HEK293 (cell line): Measurements from ENCODE around the gene EXTL1.

ENCODE experiments used
- CTCF ChIA-PET: fragments of 350-600 bp; formaldehyde crosslinking; extraction: SDS; loops from one replicate; lab custom pipeline; 2021; ENCODE audit warnings: antibody characterized with exemption; lab: Yijun Ruan, JAX
- POLR2A ChIA-PET: fragments of 300-600 bp; formaldehyde crosslinking; extraction: SDS; loops from one replicate; lab custom pipeline; 2020; ENCODE audit warnings: antibody characterized with exemption, inconsistent platforms; lab: Yijun Ruan, JAX
- H3K27ac ChIP-seq: fragments of 200-500 bp; sonication (Bioruptor generic); 2 replicates; pipeline ENCODE4 v1.5.1; 2014; ENCODE audit warnings: low read depth, low read length, control low read depth, inconsistent platforms; ENCODE audit errors: extremely low read depth
- H3K36me3 ChIP-seq, 2 experiments: fragments of 200-500 bp in 1 of 2; sonication (Bioruptor generic) in 1 of 2; 1 replicate in 1 of 2; 2 replicates in 1 of 2; pipeline ENCODE4 v1.5.1; 2014 to 2017; ENCODE audit warnings: inconsistent platforms in 2 of 2, low read length in 2 of 2; ENCODE audit not compliant: control insufficient read depth in 2 of 2, insufficient read depth in 1 of 2
- H3K4me1 ChIP-seq: fragments of 200-500 bp; sonication (Bioruptor generic); 2 replicates; pipeline ENCODE4 v1.5.1; 2014; ENCODE audit warnings: mild to moderate bottlenecking, low read length, inconsistent platforms; ENCODE audit not compliant: control insufficient read depth, insufficient read depth
- H3K4me3 ChIP-seq: 2 replicates; pipeline ENCODE4 v1.5.1; 2011; ENCODE audit warnings: low read depth, mild to moderate bottlenecking, control low read depth, low read length, moderate library complexity
- H3K9me3 ChIP-seq: fragments of 200-500 bp; sonication (Bioruptor generic); 2 replicates; pipeline ENCODE4 v1.5.1; 2014; ENCODE audit warnings: low read depth, low read length, inconsistent platforms; ENCODE audit not compliant: control insufficient read depth, insufficient read depth
- MEIS1 ChIP-seq: sonication (generic); formaldehyde crosslinking; IDR thresholded peaks from 2 replicates; pipeline ENCODE4 v1.8.1; 2022; ENCODE audit warnings: missing genetic modification reagents, mild to moderate bottlenecking, borderline replicate concordance
- ZBTB20 ChIP-seq: fragments of 450-650 bp; formaldehyde crosslinking; IDR thresholded peaks from 2 replicates; pipeline ENCODE4 v1.5.1; 2016; ENCODE audit warnings: missing biosample characterization, missing genetic modification characterization
- ZNF341 ChIP-seq: fragments of 450-650 bp; formaldehyde crosslinking; IDR thresholded peaks from 2 replicates; pipeline ENCODE4; 2016; ENCODE audit warnings: low read depth, missing biosample characterization, missing genetic modification characterization
- ZNF549 ChIP-seq: fragments of 450-650 bp; IDR thresholded peaks from 2 replicates; pipeline ENCODE4 v1.5.1; 2018; ENCODE audit warnings: missing biosample characterization, missing genetic modification characterization, mild to moderate bottlenecking, inconsistent platforms, moderate library complexity
- ZNF571 ChIP-seq: fragments of 450-650 bp; formaldehyde crosslinking; IDR thresholded peaks from 2 replicates; pipeline ENCODE4 v1.5.0; 2017; ENCODE audit warnings: missing biosample characterization, missing genetic modification characterization
- ZNF843 ChIP-seq: fragments of 450-650 bp; formaldehyde crosslinking; IDR thresholded peaks from 2 replicates; pipeline ENCODE4 v1.5.1; 2016; ENCODE audit warnings: missing biosample characterization, missing genetic modification characterization
- TF ChIP-seq, protein P1 (sequence below): fragments of 450-650 bp; formaldehyde crosslinking; IDR thresholded peaks from 2 replicates; pipeline ENCODE4 v1.5.1; 2016; ENCODE audit warnings: missing biosample characterization, missing genetic modification characterization
- TF ChIP-seq, protein P2 (sequence below): fragments of 450-650 bp; formaldehyde crosslinking; IDR thresholded peaks from 2 replicates; pipeline ENCODE4 v1.5.1; 2016; ENCODE audit warnings: missing biosample characterization, missing genetic modification characterization
- TF ChIP-seq, protein P3 (sequence below): fragments of 450-650 bp; formaldehyde crosslinking; IDR thresholded peaks from 2 replicates; pipeline ENCODE4; 2016; ENCODE audit warnings: missing biosample characterization, missing genetic modification characterization
- TF ChIP-seq, protein P4 (sequence below): fragments of 450-650 bp; formaldehyde crosslinking; IDR thresholded peaks from 2 replicates; pipeline ENCODE4 v1.5.1; 2017; ENCODE audit warnings: missing biosample characterization, mild to moderate bottlenecking, missing genetic modification characterization, moderate library complexity
- TF ChIP-seq, protein P5 (sequence below): fragments of 450-650 bp; formaldehyde crosslinking; IDR thresholded peaks from 2 replicates; pipeline ENCODE4 v1.5.1; 2016; ENCODE audit warnings: missing biosample characterization, missing genetic modification characterization
- TF ChIP-seq, protein P6 (sequence below): fragments of 450-650 bp; formaldehyde crosslinking; IDR thresholded peaks from 2 replicates; pipeline ENCODE4 v1.5.1; 2017; ENCODE audit warnings: missing biosample characterization, missing genetic modification characterization

The EXTL1 gene

DNA sequence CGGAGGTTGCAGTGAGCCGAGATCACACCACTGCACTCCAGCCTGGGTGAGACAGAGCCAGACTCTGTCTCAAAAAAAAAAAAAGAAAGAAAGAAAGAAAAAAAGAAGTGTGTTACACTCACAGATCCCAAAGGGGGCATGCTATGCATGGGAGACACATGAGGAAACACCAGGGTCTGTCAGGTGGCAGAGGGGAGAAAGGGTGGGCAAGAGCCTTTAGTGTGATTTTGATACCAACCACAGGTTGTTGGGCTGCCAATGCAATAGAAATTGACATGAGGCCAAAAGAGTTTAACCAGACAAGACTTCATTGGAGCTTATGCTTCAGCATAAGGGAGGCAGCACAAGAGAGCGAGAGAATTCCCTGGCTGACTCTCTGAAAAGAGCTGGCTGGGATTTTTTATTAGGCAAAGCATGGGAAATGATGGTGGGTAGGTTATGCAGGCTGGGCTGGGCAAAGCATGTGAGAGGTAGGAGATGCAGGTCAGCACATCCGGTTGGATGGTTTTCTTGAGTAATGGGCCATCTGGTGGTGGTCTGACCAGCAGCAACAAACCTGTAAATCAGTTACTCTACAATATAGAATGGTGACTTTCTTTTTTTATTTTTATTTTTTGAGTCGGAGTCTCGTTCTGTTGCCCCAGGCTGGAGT, 11.7 kb upstream of the EXTL1 start (continued):
- TF ChIP-seq, protein P1, sequence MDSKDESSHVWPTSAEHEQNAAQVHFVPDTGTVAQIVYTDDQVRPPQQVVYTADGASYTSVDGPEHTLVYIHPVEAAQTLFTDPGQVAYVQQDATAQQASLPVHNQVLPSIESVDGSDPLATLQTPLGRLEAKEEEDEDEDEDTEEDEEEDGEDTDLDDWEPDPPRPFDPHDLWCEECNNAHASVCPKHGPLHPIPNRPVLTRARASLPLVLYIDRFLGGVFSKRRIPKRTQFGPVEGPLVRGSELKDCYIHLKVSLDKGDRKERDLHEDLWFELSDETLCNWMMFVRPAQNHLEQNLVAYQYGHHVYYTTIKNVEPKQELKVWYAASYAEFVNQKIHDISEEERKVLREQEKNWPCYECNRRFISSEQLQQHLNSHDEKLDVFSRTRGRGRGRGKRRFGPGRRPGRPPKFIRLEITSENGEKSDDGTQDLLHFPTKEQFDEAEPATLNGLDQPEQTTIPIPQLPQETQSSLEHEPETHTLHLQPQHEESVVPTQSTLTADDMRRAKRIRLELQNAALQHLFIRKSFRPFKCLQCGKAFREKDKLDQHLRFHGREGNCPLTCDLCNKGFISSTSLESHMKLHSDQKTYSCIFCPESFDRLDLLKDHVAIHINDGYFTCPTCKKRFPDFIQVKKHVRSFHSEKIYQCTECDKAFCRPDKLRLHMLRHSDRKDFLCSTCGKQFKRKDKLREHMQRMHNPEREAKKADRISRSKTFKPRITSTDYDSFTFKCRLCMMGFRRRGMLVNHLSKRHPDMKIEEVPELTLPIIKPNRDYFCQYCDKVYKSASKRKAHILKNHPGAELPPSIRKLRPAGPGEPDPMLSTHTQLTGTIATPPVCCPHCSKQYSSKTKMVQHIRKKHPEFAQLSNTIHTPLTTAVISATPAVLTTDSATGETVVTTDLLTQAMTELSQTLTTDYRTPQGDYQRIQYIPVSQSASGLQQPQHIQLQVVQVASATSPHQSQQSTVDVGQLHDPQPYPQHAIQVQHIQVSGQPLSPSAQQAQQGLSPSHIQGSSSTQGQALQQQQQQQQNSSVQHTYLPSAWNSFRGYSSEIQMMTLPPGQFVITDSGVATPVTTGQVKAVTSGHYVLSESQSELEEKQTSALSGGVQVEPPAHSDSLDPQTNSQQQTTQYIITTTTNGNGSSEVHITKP (tag by site-specific recombination): 0 out of 2 replicates have a peak, but pooled peaks have one; percentile 16
- TF ChIP-seq, protein P2, sequence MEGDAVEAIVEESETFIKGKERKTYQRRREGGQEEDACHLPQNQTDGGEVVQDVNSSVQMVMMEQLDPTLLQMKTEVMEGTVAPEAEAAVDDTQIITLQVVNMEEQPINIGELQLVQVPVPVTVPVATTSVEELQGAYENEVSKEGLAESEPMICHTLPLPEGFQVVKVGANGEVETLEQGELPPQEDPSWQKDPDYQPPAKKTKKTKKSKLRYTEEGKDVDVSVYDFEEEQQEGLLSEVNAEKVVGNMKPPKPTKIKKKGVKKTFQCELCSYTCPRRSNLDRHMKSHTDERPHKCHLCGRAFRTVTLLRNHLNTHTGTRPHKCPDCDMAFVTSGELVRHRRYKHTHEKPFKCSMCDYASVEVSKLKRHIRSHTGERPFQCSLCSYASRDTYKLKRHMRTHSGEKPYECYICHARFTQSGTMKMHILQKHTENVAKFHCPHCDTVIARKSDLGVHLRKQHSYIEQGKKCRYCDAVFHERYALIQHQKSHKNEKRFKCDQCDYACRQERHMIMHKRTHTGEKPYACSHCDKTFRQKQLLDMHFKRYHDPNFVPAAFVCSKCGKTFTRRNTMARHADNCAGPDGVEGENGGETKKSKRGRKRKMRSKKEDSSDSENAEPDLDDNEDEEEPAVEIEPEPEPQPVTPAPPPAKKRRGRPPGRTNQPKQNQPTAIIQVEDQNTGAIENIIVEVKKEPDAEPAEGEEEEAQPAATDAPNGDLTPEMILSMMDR: peak; percentile 42; the same call in 1 of the 2 replicates
- TF ChIP-seq ZBTB20 (no peak), ZNF571 (tag by site-specific recombination) (no peak), MEIS1 (CRISPR knock-in tag) (no peak), ZNF341 (tag by site-specific recombination) (no peak), ZNF549 (tag by site-specific recombination) (no peak)
- TF ChIP-seq, protein P3, sequence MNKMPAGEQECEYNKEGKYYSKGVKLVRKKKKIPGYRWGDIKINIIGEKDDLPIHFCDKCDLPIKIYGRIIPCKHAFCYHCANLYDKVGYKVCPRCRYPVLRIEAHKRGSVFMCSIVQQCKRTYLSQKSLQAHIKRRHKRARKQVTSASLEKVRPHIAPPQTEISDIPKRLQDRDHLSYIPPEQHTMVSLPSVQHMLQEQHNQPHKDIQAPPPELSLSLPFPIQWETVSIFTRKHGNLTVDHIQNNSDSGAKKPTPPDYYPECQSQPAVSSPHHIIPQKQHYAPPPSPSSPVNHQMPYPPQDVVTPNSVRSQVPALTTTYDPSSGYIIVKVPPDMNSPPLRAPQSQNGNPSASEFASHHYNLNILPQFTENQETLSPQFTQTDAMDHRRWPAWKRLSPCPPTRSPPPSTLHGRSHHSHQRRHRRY: no peak
- TF ChIP-seq, protein P4, sequence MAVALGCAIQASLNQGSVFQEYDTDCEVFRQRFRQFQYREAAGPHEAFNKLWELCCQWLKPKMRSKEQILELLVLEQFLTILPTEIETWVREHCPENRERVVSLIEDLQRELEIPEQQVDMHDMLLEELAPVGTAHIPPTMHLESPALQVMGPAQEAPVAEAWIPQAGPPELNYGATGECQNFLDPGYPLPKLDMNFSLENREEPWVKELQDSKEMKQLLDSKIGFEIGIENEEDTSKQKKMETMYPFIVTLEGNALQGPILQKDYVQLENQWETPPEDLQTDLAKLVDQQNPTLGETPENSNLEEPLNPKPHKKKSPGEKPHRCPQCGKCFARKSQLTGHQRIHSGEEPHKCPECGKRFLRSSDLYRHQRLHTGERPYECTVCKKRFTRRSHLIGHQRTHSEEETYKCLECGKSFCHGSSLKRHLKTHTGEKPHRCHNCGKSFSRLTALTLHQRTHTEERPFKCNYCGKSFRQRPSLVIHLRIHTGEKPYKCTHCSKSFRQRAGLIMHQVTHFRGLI (tag by site-specific recombination): peak; percentile 65; the same call in 1 of the 2 replicates
- TF ChIP-seq, protein P5, sequence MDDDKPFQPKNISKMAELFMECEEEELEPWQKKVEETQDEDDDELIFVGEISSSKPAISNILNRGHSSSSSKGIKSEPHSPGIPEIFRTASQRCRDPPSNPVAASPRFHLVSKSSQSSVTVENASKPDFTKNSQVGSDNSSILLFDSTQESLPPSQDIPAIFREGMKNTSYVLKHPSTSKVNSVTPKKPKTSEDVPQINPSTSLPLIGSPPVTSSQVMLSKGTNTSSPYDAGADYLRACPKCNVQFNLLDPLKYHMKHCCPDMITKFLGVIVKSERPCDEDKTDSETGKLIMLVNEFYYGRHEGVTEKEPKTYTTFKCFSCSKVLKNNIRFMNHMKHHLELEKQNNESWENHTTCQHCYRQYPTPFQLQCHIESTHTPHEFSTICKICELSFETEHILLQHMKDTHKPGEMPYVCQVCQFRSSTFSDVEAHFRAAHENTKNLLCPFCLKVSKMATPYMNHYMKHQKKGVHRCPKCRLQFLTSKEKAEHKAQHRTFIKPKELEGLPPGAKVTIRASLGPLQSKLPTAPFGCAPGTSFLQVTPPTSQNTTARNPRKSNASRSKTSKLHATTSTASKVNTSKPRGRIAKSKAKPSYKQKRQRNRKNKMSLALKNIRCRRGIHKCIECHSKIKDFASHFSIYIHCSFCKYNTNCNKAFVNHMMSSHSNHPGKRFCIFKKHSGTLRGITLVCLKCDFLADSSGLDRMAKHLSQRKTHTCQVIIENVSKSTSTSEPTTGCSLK: no peak

DNA sequence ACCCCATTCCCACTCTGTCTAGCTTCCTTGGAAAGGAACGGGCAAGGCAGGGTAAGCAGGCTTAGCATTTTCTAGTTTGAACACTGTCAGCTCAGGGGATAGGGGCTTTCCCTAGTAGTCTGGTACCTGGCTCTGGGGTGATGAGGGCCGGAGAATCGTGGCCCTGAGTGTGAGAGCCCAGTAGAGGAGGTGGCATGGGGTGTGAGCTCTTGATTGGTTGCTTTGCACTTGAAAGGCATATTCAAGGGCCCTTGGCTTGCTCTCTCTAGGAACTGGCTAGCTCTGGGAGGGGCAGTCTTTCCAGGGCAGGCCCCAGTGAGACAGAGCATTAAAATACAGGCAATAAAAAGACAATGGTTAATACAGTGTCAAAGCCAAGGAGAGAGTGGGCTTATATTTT, 10.8 kb upstream of the EXTL1 start:
- H3K27ac ChIP-seq: no peak overlapping the region
- no peak overlapping the region for H3K4me3 ChIP-seq
- H3K9me3 ChIP-seq: no peaks in the 10 kb centered on the region
- CTCF ChIA-PET: interaction anchor here (1.1 to 3.3 kb wide), 5 partner anchors 14 to 133 kb away, joined by 3 to 14 read pairs (median 4); no protein-coding TSS in a partner anchor
- POLR2A ChIA-PET: no interaction called here
- H3K4me1 ChIP-seq: no peaks in the 10 kb centered on the region
- H3K36me3 ChIP-seq: no peaks in the 10 kb centered on the region
- no peak for TF ChIP-seq ZNF843 (tag by site-specific recombination)
- TF ChIP-seq, protein P6, sequence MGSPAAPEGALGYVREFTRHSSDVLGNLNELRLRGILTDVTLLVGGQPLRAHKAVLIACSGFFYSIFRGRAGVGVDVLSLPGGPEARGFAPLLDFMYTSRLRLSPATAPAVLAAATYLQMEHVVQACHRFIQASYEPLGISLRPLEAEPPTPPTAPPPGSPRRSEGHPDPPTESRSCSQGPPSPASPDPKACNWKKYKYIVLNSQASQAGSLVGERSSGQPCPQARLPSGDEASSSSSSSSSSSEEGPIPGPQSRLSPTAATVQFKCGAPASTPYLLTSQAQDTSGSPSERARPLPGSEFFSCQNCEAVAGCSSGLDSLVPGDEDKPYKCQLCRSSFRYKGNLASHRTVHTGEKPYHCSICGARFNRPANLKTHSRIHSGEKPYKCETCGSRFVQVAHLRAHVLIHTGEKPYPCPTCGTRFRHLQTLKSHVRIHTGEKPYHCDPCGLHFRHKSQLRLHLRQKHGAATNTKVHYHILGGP (tag by site-specific recombination): peak; percentile 24; the same call in 1 of the 2 replicates
